ENCODE data around the gene GPR37L1.
"Not testable (repeated sequence)": the region's sequence is repeated elsewhere in the genome, so short reads cannot be mapped to it uniquely, and the experiment has no call there.

Gene GPR37L1

DNA sequence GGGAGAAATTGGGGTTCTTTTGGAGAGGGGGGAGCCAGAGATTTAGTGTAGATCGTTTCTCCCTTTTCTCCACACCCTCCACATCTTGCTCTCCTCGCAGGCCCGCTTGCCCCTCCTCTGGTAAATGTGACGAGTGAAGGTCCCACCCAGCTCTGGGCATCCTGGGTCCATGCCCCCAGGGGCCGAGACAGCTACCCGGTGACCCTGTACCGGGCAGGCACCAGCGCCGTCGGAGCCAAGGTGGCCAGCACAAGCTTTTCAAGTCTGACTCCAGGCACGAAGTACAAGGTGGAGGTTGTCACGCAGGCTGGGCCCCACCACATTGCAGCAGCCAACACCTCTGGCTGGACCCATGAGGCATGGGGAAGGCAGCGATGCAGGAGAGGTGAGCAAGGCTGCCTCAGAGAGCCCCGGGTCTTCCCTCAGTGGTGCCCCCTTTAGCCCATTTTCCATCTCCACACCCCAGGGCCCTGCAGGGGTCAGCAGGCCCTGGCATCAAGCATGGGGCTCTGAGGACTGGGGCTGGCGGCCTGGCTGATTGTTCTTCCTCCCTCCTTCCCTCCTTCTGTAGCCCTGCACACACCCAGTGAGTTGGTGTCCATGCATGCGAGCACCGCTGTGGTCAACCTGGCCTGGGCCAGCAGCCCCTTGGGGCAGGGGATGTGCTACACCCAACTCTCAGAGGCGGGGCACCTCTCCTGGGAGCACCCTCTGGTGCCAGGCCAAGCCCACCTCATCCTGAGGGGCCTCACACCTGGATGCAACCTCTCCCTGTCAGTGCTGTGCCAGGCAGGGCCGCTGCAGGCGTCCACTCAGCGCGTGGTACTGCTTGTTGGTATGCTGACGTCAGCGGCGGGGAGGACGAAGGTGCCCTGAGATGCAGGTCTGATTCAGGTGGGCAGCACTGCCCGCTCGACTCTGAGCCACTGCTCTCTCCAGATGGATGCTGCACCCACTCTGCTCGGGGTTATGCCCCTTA is 54.5 kb downstream of the GPR37L1 start:
- no peak for DNase-seq

DNA sequence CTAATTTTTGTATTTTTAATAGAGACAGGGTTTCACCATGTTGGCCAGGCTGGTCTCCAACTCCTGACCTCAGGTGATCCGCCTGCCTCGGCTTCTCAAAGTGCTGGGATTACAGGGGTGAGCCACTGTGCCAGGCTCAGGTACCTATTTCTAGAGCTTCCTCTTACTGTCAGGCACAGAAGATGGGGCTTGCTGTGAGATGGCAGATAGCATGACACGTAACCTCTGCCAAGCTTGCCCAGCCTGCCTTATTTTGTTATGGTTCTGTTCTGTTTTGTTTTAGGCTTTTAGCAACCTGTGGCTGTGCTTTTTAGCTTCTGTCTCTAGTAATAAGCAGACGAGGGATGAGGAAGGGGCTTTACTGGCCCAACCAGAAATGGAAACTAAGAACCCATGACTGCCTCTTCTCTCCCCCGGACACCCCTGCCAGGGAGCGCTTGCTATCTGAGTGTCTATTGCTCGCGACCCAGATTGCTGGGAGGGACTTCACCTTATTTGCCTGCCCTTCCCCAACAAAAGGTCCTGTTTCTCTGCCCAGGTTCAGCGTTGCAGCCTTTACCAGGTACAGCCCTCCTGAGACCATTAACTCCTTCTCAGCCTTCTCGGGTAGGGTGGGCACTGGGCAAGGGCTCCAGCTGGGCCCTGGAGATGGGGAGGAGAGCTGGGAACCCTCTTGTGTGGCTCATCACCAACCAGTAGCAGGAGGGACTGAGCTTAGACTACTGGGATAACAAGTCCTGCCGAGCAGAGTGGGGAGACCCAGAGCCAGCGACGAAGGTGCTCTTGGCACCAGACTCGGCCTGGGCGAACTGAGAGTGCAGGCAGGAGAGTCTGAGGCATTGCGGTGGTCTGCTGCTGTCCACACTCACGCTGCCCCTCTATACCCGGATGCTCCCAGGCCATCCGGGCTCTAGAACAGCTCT is 57.4 kb downstream of the GPR37L1 start:
- no peak for DNase-seq

DNA sequence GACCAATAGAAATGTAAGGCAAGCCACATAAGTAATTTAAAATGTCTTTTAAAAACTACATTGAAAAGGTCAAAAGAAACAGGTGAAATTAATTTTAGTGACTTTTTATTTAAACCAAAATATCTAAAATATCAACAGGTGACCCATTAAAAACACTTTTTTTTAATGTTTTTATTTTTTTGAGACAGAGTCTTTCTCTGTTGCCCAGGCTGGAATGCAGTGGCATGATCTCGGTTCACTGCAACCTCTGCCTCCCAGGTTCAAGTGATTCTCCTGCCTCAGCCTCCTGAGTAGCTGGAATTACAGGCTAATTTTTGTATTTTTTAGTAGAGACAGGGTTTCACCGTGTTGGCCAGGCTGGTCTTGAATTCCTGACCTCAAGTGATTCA is 58.0 kb downstream of the GPR37L1 start:
- not testable (repeated sequence) for DNase-seq

DNA sequence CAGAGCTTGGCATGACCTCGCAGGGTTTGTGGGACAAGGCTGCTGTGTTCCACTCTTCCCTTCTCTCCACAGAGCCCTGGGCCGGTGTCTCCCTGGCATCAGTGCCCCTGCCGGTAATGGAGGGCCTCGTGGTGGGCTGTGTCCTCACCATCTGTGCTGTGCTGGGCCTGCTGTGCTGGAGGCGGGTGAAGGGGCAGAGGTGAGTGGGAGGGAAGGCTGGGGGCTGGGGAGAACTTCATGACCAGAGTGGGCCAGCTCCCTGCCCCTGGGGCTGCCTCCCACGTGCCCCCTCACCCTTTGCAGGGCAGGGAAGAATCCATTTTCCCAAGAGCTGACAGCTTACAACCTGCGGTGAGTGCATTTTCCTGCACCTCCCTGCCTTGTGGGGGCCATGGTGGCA is 58.9 kb downstream of the GPR37L1 start:
- DNase-seq, result no peak

DNA sequence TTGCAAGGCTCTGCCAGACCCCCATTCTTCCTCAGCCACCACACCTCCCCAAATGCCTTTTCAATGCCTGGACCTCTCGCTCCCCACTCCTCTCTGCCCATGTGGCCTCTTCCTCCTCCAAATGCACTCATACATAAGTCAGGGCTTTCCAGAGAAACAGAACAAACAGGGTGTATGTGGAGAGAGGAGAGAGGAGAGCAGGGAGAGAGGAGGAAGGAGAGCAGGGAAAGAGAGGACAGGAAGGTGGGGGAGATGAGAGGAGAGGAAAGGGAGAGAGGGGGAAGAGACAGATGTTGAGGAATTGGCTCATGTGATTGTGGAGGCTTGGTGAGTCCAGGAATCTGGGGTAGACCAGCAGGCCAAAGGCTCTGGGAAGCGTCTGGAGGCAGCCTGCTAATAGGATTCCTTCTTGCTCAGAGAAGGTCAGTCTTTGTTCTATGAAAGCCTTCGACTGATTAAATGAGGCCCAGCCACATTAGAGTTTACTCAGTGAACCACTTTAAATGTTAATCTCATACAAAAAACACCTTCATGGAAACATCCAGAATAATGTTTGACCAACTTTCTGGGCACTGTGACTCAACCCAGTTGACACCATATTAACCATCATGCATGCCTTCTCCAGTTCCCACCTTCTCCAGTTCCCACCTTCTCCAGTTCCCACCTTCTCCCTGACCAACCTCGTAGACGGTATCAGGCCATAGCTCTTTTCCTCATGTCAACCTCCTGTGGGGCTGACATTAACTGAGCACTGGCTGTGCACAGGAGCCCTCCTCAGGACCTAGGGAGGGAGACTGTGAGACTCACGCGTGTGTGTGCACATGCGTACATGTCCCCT is 59.5 kb downstream of the GPR37L1 start:
- no peak for DNase-seq

All from CD4-positive, alpha-beta T cell treated with Interleukin-21 for 1 hour (primary cell).